ENCODE results near the gene DDX24. TPM values are rescaled to one million over a fixed set of nuclear protein-coding genes. Genes with fewer than 3 reads are reported as not detected.

DDX24 gene
- total RNA-seq, 1 experiment from 2014 or later = 135 TPM

DNA sequence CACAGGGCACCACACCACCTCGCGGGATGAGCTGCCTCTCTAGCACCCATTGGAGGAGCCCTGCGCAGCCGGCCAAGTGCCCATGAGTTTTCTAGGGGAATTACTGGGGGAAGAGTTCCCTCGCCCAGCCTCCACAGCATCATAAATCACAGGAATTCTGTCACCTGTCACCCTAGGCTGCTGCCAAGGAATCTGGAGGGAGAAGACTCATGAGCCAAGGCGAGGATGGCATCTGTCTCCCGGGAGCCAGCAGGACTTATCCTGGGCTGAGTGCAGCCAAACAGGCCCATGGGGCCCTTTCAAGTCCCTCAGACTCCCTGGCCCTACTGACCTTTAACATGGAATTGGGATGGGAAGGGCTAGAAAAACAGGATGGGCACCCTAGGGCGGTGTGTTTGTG is 62.7 kb downstream of the DDX24 start:
- Mint-ChIP-seq H3K4me1 (ENCODE audit: insufficient read depth, unreplicated experiment) (peaks cover 11% of the 10 kb centered on the region), H3K27ac (ENCODE audit: low read depth, unreplicated experiment) (no peak overlapping the region), H3K9me3 (ENCODE audit: unreplicated experiment) (no peaks in the 10 kb centered on the region), H3K27me3 (ENCODE audit: insufficient read depth, unreplicated experiment) (peaks cover 12% of the 10 kb centered on the region), H3K36me3 (ENCODE audit: insufficient read depth, unreplicated experiment) (no peaks in the 10 kb centered on the region), H3K4me3 (ENCODE audit: unreplicated experiment) (no peak overlapping the region)
- TF ChIP-seq, protein P1, sequence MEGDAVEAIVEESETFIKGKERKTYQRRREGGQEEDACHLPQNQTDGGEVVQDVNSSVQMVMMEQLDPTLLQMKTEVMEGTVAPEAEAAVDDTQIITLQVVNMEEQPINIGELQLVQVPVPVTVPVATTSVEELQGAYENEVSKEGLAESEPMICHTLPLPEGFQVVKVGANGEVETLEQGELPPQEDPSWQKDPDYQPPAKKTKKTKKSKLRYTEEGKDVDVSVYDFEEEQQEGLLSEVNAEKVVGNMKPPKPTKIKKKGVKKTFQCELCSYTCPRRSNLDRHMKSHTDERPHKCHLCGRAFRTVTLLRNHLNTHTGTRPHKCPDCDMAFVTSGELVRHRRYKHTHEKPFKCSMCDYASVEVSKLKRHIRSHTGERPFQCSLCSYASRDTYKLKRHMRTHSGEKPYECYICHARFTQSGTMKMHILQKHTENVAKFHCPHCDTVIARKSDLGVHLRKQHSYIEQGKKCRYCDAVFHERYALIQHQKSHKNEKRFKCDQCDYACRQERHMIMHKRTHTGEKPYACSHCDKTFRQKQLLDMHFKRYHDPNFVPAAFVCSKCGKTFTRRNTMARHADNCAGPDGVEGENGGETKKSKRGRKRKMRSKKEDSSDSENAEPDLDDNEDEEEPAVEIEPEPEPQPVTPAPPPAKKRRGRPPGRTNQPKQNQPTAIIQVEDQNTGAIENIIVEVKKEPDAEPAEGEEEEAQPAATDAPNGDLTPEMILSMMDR (IDR thresholded peaks at IDR 0.05; ENCODE audit: unreplicated experiment) = no peak
- CTCF ChIA-PET = interaction anchor here (0.5 to 1.0 kb wide), 4 partner anchors 13 to 1071 kb away, joined by 3 to 4 read pairs (median 4); no protein-coding TSS in a partner anchor
- BruUV-seq (replicated peaks) = no TSS peak
- DNase-seq (ENCODE audit: unreplicated experiment) = no peak
- POLR2A ChIA-PET = no interaction called here
- intact Hi-C loops (cut with micrococcal nuclease) = no loop called here

DNA sequence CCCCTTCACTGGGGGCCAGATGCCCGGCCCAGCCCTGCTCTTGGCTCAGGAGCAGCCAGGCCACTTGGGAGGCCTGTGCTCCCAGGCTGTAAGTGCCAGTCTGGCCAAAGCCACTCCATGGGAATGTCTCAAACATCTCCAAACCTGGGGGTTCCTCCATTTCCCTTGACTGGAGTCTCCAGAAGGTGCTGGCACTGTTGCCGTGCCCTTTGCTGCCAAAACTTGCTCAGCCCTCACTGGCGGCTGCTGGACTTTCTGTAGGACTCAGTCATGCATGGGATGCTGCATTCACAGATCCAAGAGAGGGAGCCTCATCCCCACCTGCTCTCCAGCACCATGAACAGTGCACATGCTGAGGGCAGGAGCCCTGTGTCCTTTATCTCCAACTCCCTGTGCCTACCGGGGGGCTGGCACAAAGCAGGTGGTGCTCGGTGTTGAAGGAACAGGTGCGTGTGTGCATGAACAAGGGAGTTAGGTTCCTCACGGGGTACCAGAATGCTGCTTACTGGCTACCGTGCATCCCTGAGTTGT is 64.5 kb downstream of the DDX24 start:
- ChIA-PET POLR2A (no interaction called here), CTCF (interaction anchor here (1.6 kb wide), 1 partner anchor 20 kb away, joined by 8 read pairs; no protein-coding TSS in a partner anchor)
- DNase-seq (ENCODE audit: unreplicated experiment) = no peak
- Mint-ChIP-seq H3K27ac (ENCODE audit: low read depth, unreplicated experiment) (no peak overlapping the region), H3K4me1 (ENCODE audit: insufficient read depth, unreplicated experiment) (peaks cover 2% of the 10 kb centered on the region), H3K27me3 (ENCODE audit: insufficient read depth, unreplicated experiment) (peaks cover 12% of the 10 kb centered on the region), H3K9me3 (ENCODE audit: unreplicated experiment) (no peaks in the 10 kb centered on the region), H3K4me3 (ENCODE audit: unreplicated experiment) (no peak overlapping the region), H3K36me3 (ENCODE audit: insufficient read depth, unreplicated experiment) (no peaks in the 10 kb centered on the region)
- TF ChIP-seq, protein P1 (IDR thresholded peaks at IDR 0.05; ENCODE audit: unreplicated experiment) = no peak
- intact Hi-C loops (cut with micrococcal nuclease) = no loop called here
- no TSS peak for BruUV-seq (replicated peaks)

DNA sequence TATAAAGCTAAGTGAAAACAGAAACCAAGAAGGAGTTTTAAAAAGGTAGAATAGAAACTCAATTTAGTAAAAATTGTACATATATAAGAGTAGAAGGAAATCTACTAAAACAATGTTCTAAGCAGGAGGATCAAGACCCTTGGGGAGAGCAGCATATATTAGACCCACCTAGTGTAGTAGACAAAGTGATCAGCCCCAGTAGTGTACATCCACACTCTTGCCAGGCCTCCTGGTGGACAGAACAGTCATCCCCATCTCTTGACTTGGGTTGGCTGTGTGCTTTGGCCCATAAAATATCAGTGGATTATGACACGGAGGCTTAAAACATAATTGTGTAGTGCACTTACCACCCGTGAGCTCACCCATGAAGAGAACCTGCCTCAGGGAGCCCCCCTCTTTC is 65.8 kb downstream of the DDX24 start:
- no peak overlapping the region for H3K4me3 Mint-ChIP-seq (ENCODE audit: unreplicated experiment)
- H3K9me3 Mint-ChIP-seq (ENCODE audit: unreplicated experiment) = no peaks in the 10 kb centered on the region
- ChIA-PET CTCF (interaction anchor here (1.2 to 1.7 kb wide), 3 partner anchors 11 to 167 kb away, joined by 3 to 4 read pairs (median 3); no protein-coding TSS in a partner anchor), POLR2A (no interaction called here)
- no peak for DNase-seq (ENCODE audit: unreplicated experiment)
- BruUV-seq (replicated peaks) = no TSS peak
- H3K27me3 Mint-ChIP-seq (ENCODE audit: insufficient read depth, unreplicated experiment) = peaks cover 12% of the 10 kb centered on the region
- H3K4me1 Mint-ChIP-seq (ENCODE audit: insufficient read depth, unreplicated experiment) = peaks cover 4% of the 10 kb centered on the region
- TF ChIP-seq, protein P1 (IDR thresholded peaks at IDR 0.05; ENCODE audit: unreplicated experiment) = no peak
- H3K27ac Mint-ChIP-seq (ENCODE audit: low read depth, unreplicated experiment) = no peak overlapping the region
- H3K36me3 Mint-ChIP-seq (ENCODE audit: insufficient read depth, unreplicated experiment) = no peaks in the 10 kb centered on the region
- intact Hi-C loops (cut with micrococcal nuclease) = no loop called here

DNA sequence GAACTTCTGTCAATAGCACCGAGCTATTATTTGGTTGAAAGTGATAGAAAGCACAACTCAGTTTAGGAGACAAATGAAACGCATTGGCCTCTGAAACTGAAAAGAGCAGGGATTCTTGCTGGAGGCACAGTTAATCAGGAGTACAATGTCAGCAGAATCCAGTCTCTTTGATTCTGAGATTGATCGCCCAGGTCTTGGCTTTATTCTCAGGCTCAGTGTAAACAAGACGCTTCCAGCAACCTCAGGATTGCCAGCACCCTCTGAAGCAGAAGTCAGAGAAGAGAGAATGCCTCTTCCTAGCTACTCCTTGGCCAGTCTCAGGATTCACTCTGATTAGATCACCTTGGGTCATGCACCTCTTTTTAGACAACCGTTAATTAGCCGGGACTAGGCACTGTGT is 66.6 kb downstream of the DDX24 start:
- no peaks in the 10 kb centered on the region for H3K36me3 Mint-ChIP-seq (ENCODE audit: insufficient read depth, unreplicated experiment)
- TF ChIP-seq, protein P1 (IDR thresholded peaks at IDR 0.05; ENCODE audit: unreplicated experiment) = no peak
- peaks cover 12% of the 10 kb centered on the region for H3K4me1 Mint-ChIP-seq (ENCODE audit: insufficient read depth, unreplicated experiment)
- no peak overlapping the region for H3K27ac Mint-ChIP-seq (ENCODE audit: low read depth, unreplicated experiment)
- no peak for DNase-seq (ENCODE audit: unreplicated experiment)
- peaks cover 12% of the 10 kb centered on the region for H3K27me3 Mint-ChIP-seq (ENCODE audit: insufficient read depth, unreplicated experiment)
- no peak overlapping the region for H3K4me3 Mint-ChIP-seq (ENCODE audit: unreplicated experiment)
- BruUV-seq (replicated peaks) = no TSS peak
- ChIA-PET POLR2A (interaction anchor here (0.8 kb wide), 1 partner anchor 9 kb away, joined by 3 read pairs; no protein-coding TSS in a partner anchor), CTCF (interaction anchor here (1.2 to 1.7 kb wide), 4 partner anchors 10 to 168 kb away, joined by 3 to 4 read pairs (median 3); no protein-coding TSS in a partner anchor)
- intact Hi-C loops (cut with micrococcal nuclease) = no loop called here
- no peaks in the 10 kb centered on the region for H3K9me3 Mint-ChIP-seq (ENCODE audit: unreplicated experiment)
